ENCODE results near the gene DRD3.

DRD3 gene

GRCh38 chr3:114176890-114177289 is 2.0 kb downstream of the DRD3 start:
- no peak for DNase-seq

DNA sequence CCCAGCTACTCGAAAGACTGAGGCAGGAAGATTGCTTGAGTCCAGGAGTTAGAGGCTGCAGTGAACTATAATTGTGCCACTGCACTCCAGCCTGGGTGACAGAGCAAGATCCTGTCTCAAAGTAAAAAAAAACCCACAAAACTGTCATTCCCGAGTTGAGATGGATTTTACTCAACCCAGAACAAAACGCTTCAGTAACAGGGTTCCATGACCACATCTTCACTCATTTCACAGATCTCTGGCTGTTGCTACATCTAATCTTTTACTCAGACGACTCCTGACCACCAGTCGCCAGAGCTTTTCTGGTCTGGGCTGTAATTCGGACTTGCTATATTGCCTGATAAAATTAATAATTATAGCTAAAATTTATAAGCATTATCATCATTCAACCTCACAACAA is 2.4 kb downstream of the DRD3 start:
- no peak for DNase-seq

GRCh38 chr3:114175204-114175987 is 3.5 kb downstream of the DRD3 start:
- DNase-seq = no peak

GRCh38 chr3:114171677-114172076 is 7.2 kb downstream of the DRD3 start:
- DNase-seq = no peak

GRCh38 chr3:114168150-114168549 is 10.7 kb downstream of the DRD3 start:
- DNase-seq = no peak

GRCh38 chr3:114157321-114157720 is 21.5 kb downstream of the DRD3 start:
- no peak for DNase-seq

- peak; percentile 53 for DNase-seq
Measured at GRCh38 chr3:114155370-114155821, 23.5 kb downstream of the DRD3 start.

DNA sequence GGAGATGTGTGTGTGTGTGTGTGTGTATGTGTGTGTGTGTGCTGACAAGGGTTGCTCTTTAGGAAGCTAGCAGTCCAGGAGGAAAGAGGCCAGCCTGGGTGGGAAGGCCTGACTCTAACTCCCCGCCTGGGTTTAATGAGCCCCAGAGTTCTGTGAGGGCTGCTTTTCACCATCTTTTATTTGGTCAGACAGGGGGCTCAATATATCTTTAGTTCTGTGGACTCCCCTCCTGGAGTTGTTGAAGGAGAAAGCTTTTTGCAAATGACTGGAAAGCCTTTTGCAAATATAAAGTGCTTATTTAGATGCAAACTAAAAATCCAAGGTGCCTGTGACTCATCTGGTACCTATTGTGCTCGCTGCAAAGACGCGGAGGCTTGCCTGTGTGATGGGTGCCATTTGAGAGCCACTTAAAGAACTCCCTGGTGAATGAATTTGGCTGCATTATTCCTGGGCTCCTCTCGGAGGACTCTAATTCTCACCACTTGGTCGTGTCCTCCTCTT is 24.5 kb downstream of the DRD3 start:
- DNase-seq = no peak

DNA sequence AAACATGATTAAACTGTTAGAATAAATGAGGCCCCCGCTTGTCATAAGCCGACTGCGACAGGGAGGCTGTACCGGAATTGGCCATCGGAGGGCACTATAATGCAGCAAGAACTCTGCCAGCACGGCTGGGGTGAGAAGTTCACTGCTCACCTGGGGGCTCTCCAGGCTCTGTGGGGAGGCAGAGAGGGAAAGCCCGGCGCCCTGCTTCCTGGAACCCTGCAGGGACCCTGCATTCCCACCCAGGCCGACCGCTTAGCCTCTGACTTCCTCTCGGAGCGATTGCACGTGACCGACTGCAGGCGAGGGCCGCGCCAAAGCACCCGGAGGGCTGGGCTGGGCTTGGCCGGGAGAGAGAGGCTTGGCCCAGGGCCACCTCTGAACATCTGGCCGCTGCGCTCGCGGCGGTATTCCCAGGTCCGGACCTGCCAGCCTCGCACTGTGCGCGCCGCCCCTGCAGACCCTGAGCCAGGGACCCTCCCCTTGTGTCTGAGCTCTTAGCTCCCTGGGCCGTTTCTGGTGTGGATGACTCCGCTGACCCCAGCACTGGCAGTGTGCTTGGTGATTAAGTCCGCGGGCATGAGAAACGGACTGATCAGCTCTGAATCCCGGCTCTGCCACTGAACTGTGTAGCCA is 26.2 kb downstream of the DRD3 start:
- peak; percentile 72 for DNase-seq

DNA sequence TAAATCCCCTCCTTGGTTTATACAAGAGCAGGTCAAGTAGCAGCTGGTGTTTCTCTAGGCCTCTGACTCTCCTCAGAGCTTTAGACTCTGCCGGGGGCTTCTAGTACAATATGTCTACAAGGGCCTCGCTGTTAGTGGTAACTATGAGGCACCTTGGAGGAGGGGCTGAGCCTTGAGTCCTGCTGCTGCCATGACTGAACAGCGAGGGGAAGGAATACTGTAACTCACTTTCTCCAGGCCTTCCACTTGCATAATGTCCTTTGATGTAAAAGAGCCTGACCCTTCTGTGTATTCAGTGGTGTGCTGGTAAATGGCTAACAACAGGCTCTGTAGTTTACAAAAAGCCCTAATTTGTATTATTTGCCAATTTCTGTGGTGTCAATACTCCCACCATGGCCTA is 27.8 kb downstream of the DRD3 start:
- DNase-seq = no peak

DNA sequence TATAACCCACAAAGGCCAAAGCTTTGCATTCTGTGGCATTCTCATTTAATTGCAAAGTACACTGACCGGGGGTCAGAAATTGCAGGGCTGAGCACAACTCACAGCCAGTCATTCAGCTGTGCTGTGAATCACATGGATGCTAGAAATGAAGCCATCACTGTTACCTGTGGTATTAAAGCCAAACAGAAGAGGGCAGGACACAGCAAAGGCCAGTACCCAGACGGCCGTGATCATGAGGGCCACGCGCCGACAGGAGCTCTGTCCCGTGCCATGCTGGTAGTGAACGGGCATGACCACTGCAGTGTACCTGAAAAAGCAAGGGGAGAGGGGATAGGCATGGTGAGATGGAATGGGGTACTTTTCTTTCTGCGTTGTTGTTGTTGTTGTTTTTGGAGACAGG is 31.6 kb downstream of the DRD3 start:
- no peak for DNase-seq

DNA sequence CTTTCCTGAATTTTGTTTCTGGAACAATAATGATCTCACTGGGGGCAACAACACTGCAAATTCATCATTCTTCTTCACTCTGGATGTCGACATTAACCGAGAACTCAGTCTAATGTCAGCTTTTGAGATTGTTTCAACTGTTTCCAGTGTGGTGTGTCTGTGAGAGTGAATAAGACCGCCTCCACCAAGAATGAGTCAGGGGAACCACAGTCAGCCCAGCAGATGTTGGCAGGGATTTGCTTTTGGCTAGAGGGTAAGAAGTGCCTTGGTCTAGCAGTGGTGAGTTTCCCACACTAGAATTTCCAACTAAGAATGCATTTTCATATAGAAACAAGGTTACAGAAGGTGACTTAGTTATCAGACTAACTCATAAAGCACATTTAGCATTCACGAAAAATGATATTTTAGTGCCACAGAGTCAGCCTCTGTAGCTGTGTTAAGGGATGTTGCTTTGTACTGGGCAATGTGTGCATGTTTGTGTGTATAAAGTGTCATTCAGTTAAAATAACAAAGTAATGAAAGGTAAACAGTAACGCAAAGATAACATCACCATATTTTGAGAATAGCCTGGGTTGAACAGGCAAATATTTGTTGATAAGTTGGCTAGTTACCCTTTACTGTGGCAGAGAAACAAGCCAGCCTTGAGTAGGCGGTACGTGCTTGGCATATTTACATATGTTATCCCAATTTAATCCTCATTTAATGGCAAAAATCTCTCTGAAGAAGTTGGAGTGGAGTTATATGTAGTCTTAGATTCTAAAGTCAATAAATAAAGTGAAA is 33.8 kb downstream of the DRD3 start:
- DNase-seq = peak; percentile 12

DNA sequence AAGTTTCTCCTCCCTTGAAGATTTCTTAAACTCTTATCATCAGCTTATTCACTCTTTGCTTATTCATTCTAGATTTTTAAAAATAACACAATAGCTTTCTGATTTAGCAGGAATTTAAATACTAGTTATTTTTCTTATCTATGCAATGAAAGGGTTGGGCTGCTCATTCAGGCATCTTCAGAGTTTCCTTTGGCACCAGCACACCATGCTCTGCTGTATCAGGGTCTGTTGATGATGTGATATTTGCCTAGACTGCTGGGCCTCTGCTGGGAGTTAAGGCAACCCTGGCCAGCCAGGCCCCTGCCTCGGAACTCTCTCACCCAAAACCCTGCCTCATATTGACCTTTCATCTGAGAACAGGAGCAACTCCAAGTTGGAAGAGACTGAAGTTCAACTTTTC is 35.0 kb downstream of the DRD3 start:
- DNase-seq = no peak

DNA sequence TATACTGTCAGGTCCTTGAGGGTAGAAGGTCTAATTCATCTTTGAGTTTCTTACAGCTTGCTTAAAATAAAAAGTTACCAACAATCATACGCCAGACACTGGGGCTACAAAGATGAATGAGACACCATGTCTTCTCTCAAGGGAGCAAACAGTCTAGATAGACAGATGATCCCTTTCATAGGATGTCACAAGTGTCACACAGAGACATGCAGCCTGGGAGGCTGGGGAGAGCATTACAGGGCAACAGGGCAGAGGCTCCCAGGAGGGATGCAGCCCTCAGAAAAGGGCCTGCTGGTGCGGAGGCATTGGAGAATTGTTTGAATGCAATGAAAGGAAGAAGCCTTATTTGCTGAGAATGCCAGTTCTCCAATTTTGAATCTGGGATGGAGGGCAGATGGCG is 39.0 kb downstream of the DRD3 start:
- DNase-seq = no peak

DNA sequence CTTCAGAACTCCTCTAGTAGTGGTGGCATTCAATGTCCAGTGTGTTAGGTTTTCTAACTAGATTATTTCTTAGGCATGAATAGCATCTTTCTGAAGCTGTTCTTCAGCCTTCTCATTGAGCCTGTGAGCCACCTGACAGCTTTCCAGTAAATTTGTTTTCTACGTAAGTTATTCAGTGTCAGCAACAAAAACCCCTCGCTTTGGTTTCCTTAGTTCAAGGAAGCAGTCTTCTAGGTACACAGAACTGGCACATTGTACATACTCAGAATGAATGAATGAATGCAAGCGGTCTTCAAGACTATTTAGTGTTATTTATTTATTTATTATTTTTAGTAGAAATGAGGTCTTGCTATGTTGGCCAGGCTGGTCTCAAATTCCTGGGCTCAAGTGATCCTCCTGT is 44.9 kb downstream of the DRD3 start:
- no peak for DNase-seq

DNA sequence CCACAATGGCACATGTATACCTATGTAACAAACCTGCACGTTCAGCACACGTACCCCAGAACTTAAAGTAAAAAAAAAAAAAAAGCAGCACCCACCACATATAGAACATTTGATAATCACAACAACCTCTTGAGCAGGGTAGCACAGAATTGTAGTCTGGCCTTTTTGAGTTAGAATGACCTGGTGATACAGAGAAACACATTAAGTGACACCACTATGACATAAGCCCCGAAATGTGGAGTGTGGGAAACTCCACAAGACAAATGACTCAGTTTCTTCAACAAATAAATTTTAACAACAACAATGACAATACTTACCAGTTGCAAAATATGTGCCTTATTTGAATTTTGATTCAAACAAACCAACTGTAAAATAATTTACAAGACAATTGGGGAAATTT is 46.4 kb downstream of the DRD3 start:
- no peak for DNase-seq

DNA sequence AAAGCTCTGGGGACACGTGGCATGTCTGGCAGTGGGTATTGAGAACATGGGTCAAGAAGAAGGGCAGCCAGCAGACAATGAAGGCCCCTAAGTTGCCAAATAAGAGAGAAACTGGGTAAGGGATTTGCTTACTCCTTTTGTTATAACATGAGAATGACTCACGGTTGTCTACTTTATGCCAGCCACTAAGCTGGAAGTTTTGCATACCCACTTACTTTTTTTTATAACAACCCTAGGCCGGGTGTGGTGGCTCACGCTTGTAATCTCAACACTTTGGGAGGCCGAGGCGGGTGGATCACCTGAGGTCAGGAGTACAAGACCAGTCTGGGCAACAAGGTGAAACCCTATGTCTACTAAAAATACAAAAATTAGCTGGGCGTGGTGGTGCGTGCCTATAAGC is 50.0 kb downstream of the DRD3 start:
- no peak for DNase-seq

DNA sequence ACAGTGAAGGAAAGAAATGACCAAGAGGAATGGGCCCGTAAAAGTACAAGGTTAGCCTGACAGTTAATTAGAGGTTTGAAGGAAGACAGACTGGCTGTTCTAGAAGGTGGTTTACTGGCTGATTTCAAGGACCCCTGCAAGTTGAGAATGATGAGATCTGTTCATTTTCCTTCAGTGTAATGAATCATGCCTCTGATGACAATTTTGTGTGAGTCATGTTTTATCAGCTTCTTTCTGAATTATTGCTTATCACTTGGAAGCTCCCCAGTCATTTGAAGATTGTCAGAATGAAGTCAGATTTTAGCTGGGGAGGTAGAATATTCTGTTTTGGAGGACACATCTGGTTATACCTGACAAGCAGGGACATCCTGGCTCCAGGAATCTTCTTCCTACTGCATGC is 50.6 kb downstream of the DRD3 start:
- no peak for DNase-seq

GRCh38 chr3:114127517-114127916 is 51.3 kb downstream of the DRD3 start:
- DNase-seq = no peak

DNA sequence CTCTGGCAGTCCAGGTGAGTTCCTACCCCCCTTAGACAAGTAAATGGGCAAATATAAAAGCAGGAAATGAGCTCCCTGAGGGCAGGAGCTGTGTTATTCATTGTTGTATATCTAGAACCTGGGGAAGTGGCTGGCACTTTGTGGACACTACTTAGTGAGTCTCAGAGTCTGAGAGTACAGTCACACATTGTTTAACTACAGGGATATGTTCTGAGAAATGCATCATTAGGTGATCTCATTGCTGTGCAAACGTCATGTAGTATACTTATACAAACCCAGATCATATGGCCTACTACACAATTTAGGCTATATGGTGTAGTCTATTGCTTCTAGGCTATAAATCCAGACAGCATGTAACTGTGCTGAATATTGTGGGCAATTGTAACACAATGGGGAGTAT is 52.4 kb downstream of the DRD3 start:
- DNase-seq = no peak

DNA sequence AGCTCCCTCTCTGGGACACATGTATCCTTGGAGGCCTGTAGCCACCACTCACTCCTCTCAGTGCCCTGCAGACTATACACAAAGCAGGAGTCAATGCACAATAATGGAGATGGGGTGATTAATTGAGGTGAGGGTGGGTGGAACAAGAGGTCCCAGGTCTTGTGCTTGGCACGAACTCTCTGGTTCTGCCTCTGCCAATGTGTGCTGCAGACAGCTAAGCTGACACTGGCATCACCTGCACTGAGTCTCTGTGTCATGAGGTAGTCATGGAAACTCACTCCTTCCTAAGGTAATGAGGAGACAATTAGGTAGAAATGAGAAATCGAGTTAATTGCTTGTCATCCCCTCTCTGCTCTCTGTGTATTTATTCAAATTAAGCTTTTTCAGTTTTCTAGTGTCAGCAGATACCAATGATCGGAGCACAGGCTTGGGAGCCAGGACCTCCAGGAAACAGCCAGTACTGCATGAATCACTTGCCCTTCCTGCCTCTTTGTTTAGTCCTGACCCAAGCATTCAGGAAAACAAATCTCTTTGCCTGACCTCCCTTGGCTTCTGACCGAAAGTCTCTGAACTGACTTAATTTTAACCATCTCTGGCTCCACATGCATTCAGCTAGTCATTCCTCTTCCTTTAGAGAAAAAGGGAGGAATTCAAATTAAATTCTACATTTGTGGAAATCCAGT is 56.7 kb downstream of the DRD3 start:
- no peak for DNase-seq

- DNase-seq = no peak
Measured at GRCh38 chr3:114120211-114120610, 58.6 kb downstream of the DRD3 start.

DNA sequence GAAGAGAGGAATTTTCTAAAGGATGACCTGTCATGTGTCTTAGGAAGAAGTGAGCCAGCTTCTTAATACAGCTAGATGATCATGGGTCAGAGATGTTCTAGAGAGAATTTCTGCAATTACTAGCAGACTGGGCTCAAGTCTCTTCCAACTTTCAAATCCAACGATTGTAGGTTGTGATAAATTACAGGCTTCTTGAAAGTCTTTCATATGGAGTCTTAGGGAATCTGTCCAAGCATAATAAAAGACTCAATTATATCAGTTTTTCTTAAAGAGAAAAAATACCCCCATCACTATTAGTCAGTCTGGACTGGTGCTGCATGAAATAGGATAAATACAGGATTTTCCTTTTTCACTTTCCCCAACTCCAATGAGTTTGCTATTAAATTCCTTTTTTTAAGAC is 59.1 kb downstream of the DRD3 start:
- DNase-seq = no peak
